IPS DF 19.7 (cell line): ENCODE measurements around the gene SPATA31C1.
"Not testable (repeated sequence)": the region's sequence is repeated elsewhere in the genome, so short reads cannot be mapped to it uniquely, and the experiment has no call there.

ENCODE experiments used
- DNase-seq: peaks from one replicate; pipeline ENCODE4 v3.0.0-alpha.2; 2013; ENCODE audit warnings: low read depth, low spot score

Gene SPATA31C1

GRCh38 chr9:87917662-87918061 lies at the start of gene SPATA31C1:
Gene SPATA31C1 (plus strand): TSS chr9:87917962.
- not testable (repeated sequence) for DNase-seq

DNA sequence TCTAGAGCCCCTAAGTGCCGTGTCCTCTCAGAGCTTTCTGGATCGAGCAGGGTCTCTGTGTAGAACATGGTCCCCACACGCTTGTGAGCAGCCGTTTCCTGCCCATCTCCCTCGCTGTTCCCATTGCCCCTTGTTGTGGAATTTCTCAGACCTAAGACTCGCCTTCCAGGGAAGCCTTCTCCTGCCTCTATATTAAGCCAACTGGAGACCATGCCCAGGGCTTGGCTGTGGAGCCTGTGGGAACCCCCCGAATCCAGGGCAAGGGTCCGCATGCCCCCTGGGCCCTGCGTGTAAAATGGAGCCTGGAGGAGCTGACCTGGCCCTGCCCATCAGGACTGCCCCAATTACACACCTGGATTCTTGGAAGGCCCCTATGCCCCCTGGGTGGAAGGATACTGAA lies 49.6 kb upstream of the SPATA31C1 start:
- DNase-seq: no peak

- DNase-seq: no peak
Measured at GRCh38 chr9:87868635-87869034, 49.1 kb upstream of the SPATA31C1 start.

DNA sequence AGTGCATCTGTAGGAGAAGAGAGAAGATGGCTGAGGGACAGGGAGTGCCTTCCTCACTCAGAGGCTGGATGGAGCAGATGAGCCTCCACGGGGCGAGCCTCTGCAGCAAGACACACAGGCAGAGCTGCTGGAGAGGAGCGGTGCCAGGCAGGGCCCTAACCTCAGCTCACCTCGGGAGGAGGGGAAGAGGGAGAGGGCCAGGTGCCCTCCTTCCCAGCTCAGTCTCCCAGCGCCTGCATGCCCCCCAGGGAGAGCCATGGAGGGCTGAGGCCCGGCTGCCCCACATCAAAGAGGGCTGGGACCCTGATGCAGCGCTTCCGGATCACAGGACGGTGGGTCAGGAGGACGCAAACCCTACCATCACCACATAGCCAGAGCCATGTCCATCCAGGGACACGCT lies 48.7 kb upstream of the SPATA31C1 start:
- DNase-seq: no peak

DNA sequence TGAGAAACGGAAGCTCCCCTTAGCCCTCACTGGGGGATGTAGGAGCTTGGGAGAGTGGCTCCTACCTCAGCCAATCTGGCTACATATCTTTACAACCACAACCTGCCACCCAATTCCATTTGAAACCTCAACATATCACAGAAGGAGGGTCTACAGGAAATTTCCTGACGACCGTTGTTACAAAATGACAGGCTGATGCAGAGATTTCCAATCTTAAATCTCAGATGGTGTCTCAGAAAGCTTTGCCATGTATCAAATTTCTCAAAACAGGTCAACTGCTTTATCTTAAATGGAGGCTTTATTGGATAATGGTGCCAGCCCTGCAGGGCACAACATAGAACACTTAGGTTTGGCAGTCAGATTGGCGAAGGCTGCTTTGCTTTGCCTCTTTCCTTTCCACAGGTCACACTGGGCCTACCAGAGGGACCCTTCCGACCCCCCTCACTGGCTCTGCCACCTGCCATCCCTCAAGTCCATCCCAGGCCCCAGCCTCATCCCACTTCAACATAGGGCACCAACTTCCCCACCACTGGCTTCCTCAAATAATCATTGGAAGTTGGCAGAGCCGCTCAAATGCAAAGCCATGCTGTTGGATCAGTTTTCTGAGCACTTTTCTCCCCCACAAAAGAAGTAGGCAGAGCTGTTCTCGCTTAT lies 46.2 kb upstream of the SPATA31C1 start:
- DNase-seq: no peak

DNA sequence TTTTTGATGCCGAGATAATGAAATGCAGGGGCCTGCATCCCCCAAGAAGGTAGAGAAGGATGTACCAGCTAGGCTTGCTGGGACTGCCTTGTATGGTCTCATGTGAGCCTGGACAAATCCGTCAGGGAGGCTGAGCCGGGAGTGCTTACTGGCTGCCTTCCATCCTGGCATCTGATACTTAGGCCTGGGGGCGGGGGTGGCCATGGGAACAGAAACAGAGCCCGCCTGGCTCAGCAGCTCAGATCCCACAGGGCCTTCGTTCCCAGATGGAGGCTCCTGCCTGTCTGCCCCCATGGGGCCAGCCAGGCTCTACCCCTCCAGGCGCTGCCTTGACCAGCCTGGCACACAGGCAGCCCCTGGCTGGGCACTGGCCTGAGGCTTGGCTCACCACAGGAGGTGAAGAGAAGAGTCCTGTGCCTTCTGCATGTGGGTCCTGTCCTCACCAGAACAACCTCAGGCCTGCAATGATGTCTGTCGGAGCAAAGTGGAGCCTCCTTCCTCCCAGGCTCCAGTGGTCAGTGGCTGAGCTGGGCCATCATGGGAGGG lies 45.6 kb upstream of the SPATA31C1 start:
- no peak for DNase-seq

GRCh38 chr9:87873607-87874303 lies 44.0 kb upstream of the SPATA31C1 start:
- no peak for DNase-seq

- no peak for DNase-seq
Measured at GRCh38 chr9:87874304-87874623, 43.5 kb upstream of the SPATA31C1 start.

DNA sequence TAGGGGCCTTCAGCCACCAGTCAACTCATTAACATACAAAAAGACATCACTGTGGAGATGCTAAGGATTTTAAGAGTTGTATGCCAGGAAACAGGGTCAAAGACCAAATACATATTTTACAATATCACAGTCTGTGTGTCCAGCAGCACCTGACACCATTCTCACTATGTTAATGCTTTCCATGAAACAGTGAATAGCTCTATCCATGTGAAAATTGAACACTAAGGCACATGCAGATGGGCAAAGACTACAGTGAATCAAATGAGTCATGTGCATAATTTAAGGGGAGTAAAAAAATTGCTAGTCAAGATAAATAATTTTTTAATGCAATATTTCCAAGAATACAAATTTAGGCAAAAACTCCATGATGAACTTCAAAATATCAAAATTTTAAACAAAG lies 42.7 kb upstream of the SPATA31C1 start:
- no peak for DNase-seq

- DNase-seq: no peak
Measured at GRCh38 chr9:87875831-87876545, 41.8 kb upstream of the SPATA31C1 start.

- DNase-seq: no peak
Measured at GRCh38 chr9:87876708-87877107, 41.1 kb upstream of the SPATA31C1 start.

DNA sequence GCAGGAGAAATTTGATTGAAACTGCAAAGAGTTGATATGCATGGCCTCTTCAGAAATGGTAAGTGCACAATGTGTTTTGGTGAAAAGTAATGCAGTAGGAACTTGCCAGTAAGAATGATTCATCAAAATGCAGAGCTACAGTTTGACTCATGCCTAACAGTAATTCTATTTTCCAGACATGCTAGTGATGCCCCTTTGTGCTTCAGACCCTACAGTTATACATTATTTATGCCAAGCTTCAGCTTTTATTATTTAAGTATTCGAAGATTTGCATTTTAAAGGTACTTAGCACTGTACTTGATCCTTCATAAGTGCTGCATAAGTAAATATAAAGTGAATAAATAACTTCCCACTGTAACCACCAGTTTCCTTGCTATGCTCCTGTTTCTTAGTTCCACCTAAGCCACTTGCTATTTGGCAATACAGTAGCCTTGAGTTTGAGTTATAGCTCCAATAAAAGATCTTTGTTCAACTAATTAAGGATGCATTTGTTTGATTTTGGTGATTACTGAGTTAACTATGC lies 38.7 kb upstream of the SPATA31C1 start:
- no peak for DNase-seq

DNA sequence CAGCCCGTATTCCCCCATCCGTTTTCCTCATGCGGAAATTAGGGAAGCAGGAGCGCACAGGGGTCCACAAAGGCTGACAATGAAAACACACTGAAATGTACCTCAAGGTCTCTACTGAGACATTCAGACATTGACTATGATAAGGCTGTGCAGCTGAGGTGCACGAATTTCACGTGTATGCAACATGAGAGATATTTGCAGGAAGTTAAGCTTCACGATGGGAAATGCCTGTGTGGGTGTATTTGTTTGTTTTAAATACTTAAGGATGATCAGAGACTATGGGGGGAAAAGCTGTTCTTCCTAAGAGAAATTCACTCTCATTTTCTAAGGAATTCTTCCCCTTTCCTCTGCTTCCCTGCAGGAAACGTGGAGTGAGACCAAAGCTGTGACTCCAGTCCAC lies 37.6 kb upstream of the SPATA31C1 start:
- DNase-seq: no peak

DNA sequence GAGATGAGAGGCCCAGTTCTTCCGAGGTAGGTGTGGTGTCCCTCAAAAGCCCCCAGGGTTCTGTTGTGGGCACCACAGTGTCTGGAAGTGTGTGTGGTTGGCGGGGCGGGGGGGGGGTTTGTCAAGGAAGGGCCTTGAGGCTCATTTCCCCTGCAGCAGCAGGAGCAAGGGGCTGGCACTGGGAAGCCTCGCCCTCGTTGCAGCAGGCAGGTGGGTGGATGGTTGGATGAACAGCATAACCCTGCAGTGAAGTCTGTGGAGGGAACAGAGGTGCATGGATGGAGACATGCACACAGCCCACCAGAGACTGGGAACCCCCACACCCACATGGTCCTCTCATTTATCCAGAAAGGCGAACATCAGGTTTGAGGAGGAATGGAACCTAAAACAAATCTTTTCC lies 37.1 kb upstream of the SPATA31C1 start:
- no peak for DNase-seq

GRCh38 chr9:87882627-87883026 lies 35.1 kb upstream of the SPATA31C1 start, which contains the start of gene SPATA31E1:
Gene SPATA31E1 (plus strand): TSS chr9:87882877. CDS start chr9:87882892, 15 bp downstream.
- no peak for DNase-seq

DNA sequence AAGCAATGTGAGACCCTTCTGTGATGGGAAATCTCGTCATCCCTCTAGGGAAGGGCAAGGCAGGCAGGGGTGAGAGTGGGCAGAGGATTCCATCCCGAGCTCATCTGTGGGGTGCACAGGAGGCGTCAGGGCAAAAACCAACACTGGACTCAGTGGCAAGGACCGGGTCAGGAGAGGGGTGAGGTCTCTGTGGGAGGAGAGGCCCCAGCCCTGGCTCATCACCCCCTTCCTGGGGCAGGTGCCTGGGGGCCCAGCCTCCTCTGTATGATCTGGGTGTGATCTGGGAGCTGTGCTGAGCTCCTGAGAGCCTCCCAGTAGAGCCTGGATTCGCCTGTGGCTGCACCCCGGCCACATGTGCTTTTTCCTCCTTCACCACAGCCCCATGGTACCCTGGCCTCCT lies 34.5 kb upstream of the SPATA31C1 start:
- no peak for DNase-seq

GRCh38 chr9:87883990-87884389 lies 33.8 kb upstream of the SPATA31C1 start:
- DNase-seq: no peak

DNA sequence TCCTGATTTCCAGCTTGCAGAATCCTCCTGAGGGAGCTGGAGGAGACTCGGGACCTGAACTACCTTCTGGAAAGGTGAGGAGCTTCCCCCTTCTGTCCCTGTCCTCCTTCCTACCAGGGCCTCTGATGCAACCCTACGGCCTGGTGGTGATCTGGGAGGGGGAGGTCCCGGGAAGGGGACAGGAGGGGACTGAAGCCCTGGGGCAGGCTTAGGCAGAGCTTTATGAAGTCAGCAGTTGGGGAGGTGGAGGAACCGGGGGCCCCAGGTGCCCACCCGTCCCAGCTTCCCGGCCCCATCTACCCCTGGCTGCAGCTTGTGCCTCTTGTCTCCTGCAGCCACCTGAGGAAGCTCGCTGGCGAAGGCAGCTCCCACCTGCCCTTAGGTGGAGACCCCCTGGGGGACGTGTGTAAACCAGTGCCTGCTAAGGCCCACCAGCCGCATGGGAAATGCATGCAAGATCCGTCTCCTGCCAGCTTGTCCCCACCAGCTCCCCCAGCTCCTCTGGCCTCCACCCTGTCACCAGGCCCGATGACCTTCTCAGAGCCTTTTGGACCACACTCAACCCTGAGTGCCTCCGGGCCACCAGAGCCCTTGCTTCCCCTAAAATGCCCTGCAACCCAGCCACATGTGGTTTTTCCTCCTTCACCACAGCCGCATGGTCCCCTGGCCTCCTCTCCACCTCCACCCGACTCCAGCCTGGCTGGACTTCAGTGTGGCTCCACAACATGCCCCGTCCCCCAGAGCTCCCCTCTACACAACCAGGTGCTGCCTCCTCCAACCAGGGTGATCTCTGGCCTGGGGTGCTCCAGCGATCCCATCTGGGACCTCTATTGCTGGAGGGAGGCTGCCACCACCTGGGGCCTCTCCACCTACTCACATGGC lies 32.9 kb upstream of the SPATA31C1 start:
- DNase-seq: no peak

DNA sequence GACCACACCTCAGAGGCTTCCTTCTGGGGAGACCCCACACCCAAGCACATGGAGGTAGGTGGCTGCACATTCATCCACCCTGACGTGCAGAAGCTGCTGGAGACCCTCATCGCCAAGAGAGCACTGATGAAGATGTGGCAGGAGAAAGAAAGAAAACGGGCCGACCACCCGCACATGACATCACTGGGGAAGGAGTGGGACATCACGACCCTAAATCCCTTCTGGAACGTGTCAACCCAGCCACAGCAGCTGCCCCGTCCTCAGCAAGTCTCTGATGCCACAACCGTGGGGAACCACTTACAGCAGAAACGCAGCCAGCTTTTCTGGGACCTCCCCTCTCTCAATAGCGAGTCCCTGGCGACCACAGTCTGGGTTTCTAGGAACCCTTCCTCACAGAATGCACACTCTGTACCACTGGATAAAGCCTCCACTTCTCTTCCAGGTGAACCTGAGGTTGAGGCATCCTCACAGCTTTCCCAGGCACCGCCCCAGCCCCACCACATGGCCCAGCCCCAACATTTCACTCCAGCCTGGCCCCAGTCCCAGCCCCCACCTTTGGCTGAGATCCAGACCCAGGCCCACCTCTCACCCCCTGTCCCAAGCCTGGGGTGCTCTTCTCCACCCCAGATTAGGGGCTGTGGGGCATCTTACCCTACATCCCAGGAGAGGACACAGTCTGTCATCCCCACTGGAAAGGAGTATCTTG lies 32.1 kb upstream of the SPATA31C1 start:
- DNase-seq: no peak

GRCh38 chr9:87886210-87886932 lies 31.4 kb upstream of the SPATA31C1 start:
- DNase-seq: no peak
